ENCODE results near the gene LEPROT. TPM values are rescaled to one million over a fixed set of nuclear protein-coding genes. Genes with fewer than 3 reads are reported as not detected.

Gene LEPROT
- total RNA-seq, 2 donors from 2014 or later, result 19.7 to 49.0 TPM

DNA sequence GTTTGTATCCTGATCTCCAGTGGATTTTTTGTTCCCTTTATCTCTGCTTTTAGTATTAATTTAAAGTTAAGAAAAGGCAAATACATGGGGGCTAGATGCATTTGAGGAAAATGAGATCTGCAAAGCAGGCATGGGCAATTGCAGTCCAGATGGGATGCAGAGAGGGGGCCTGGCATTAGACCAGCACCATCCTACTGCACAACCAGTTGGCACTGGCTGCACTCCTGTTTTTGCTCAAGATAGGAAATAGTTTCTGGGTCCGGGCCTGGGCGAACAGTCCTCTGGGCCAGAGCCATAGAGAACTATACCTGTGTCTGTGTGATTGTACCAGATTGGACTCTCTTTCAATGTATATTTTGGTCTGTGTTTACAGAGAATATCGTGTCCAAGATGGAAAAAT is 34.0 kb upstream of the LEPROT start:
- Mint-ChIP-seq H3K4me1 (no peaks in the 10 kb centered on the region), H3K27ac (no peak overlapping the region), H3K9me3 (no peaks in the 10 kb centered on the region), H3K36me3 (ENCODE audit: low read depth) (peaks cover 46% of the 10 kb centered on the region), H3K27me3 (ENCODE audit: insufficient read depth) (no peaks in the 10 kb centered on the region), H3K4me3 (no peak overlapping the region)
- no peak overlapping the region for H3K4me3 ChIP-seq (ENCODE audit: low read length)
- peaks cover 97% of the 10 kb centered on the region for H3K36me3 ChIP-seq (ENCODE audit: control insufficient read depth, insufficient read depth, low read length)
- TF ChIP-seq, protein P1, sequence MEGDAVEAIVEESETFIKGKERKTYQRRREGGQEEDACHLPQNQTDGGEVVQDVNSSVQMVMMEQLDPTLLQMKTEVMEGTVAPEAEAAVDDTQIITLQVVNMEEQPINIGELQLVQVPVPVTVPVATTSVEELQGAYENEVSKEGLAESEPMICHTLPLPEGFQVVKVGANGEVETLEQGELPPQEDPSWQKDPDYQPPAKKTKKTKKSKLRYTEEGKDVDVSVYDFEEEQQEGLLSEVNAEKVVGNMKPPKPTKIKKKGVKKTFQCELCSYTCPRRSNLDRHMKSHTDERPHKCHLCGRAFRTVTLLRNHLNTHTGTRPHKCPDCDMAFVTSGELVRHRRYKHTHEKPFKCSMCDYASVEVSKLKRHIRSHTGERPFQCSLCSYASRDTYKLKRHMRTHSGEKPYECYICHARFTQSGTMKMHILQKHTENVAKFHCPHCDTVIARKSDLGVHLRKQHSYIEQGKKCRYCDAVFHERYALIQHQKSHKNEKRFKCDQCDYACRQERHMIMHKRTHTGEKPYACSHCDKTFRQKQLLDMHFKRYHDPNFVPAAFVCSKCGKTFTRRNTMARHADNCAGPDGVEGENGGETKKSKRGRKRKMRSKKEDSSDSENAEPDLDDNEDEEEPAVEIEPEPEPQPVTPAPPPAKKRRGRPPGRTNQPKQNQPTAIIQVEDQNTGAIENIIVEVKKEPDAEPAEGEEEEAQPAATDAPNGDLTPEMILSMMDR (conservative IDR thresholded peaks at IDR 0.05), result no peak
- no peak for DNase-seq
- H3K27ac ChIP-seq (ENCODE audit: low read depth, low read length), result no peak overlapping the region
- H3K9me3 ChIP-seq (ENCODE audit: control insufficient read depth, low read length), result peaks cover 19% of the 10 kb centered on the region
- no peaks in the 10 kb centered on the region for H3K27me3 ChIP-seq (ENCODE audit: control insufficient read depth, insufficient read depth, low read length, poor library complexity, severe bottlenecking)
- H3K4me1 ChIP-seq (ENCODE audit: control insufficient read depth, insufficient read depth, low read length), result no peaks in the 10 kb centered on the region
- H3K9ac ChIP-seq (ENCODE audit: extremely low read depth, low read length, poor library complexity, severe bottlenecking), result no peak overlapping the region
- 96 to 100% methylated on average over 2 to 3 of the region's 3 CpGs for WGBS, 2 experiments (ENCODE audit: insufficient coverage in 1 of 2, insufficient read length in 1 of 2)

DNA sequence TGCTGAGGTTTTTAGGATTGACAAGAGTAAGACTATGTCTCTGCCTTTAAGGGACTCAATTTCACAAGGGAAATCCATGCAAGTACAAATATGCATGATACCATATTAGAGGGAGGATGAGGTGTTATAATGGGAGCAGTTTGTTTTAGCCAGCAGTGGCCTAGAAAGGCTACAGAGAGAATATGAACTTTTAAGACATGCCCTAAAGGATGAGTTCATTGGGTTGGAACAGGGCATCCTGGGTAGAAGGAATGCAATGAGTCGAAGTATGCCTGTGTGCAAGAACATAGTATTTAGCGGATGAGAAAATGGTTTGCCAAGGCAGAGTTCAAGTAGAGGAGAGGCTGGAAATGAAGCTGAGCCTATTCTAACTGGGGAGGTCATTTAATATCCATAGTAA is 32.6 kb upstream of the LEPROT start:
- Mint-ChIP-seq H3K27me3 (ENCODE audit: insufficient read depth) (no peaks in the 10 kb centered on the region), H3K9me3 (no peaks in the 10 kb centered on the region), H3K4me3 (no peak overlapping the region), H3K4me1 (no peaks in the 10 kb centered on the region), H3K27ac (no peak overlapping the region), H3K36me3 (ENCODE audit: low read depth) (peaks cover 41% of the 10 kb centered on the region)
- Histone ChIP-seq H3K36me3 (ENCODE audit: control insufficient read depth, insufficient read depth, low read length) (peaks cover 90% of the 10 kb centered on the region), H3K27me3 (ENCODE audit: control insufficient read depth, insufficient read depth, low read length, poor library complexity, severe bottlenecking) (no peaks in the 10 kb centered on the region), H3K27ac (ENCODE audit: low read depth, low read length) (no peak overlapping the region), H3K4me1 (ENCODE audit: control insufficient read depth, insufficient read depth, low read length) (no peaks in the 10 kb centered on the region), H3K9me3 (ENCODE audit: control insufficient read depth, low read length) (peaks cover 19% of the 10 kb centered on the region), H3K9ac (ENCODE audit: extremely low read depth, low read length, poor library complexity, severe bottlenecking) (no peak overlapping the region), H3K4me3 (ENCODE audit: low read length) (no peak overlapping the region)
- WGBS, 2 experiments (ENCODE audit: insufficient coverage in 1 of 2, insufficient read length in 1 of 2), result 93 to 100% methylated on average over 1 to 2 of the region's 2 CpGs
- no peak for DNase-seq
- TF ChIP-seq, protein P1 (conservative IDR thresholded peaks at IDR 0.05), result no peak

DNA sequence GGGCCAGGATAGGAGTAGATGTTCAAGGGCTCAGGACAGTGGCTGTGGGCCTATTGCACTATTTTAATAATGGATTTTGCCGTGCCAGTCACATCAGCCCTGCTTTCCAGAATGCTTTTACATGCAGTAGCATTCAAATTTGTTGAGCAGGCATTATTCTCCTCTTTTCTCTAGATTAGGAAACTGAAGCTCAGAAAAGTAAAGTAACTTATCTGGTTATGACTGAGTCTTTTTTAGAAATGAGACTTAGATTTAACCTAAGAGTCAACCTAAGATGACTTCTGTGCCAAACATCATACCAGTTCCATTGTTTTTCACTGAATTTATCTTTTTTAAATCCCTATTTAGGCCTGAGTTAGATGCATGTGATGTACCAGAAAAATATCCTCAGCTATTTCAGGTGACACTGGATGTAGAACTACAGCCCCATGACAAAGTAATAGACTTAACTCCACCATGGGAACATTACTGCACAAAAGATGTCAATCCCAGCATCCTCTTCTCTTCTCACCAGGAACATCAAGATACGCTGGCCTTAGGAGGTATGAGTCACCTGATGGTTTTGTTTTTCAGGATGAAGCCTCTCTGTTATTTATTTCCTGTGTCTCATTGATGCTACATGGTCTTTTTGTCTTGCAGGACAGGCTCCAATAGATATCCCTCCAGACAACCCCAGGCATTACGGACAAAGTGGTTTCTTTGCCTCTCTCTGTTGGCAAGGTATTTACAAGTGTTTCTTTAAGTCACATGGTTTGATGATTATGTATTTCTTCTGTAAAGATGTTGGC is 31.4 kb upstream of the LEPROT start:
- Mint-ChIP-seq H3K27me3 (ENCODE audit: insufficient read depth) (no peaks in the 10 kb centered on the region), H3K36me3 (ENCODE audit: low read depth) (peaks cover 29% of the 10 kb centered on the region), H3K9me3 (no peaks in the 10 kb centered on the region), H3K27ac (no peak overlapping the region), H3K4me3 (no peak overlapping the region), H3K4me1 (no peaks in the 10 kb centered on the region)
- no peaks in the 10 kb centered on the region for H3K27me3 ChIP-seq (ENCODE audit: control insufficient read depth, insufficient read depth, low read length, poor library complexity, severe bottlenecking)
- WGBS, 2 experiments (ENCODE audit: insufficient coverage in 1 of 2, insufficient read length in 1 of 2), result 90% methylated on average over 3 of the region's 3 CpGs; no CpG with 5 or more reads in 1 of the 2 experiments
- H3K9ac ChIP-seq (ENCODE audit: extremely low read depth, low read length, poor library complexity, severe bottlenecking), result no peak overlapping the region
- H3K36me3 ChIP-seq (ENCODE audit: control insufficient read depth, insufficient read depth, low read length), result peaks cover 83% of the 10 kb centered on the region
- H3K4me3 ChIP-seq (ENCODE audit: low read length), result no peak overlapping the region
- no peaks in the 10 kb centered on the region for H3K4me1 ChIP-seq (ENCODE audit: control insufficient read depth, insufficient read depth, low read length)
- no peak for DNase-seq
- TF ChIP-seq, protein P1 (conservative IDR thresholded peaks at IDR 0.05), result no peak
- H3K9me3 ChIP-seq (ENCODE audit: control insufficient read depth, low read length), result peaks cover 8% of the 10 kb centered on the region
- H3K27ac ChIP-seq (ENCODE audit: low read depth, low read length), result no peak overlapping the region
